Central memory CD8-positive, alpha-beta T cell (primary cell): ENCODE results near the gene GALNTL6.
"Not testable (repeated sequence)": the region's sequence is repeated elsewhere in the genome, so short reads cannot be mapped to it uniquely, and the experiment has no call there.

ENCODE experiments used
- ATAC-seq: fragments of 150-1000 bp; cut with Tn5 transposase; replicated peaks from 2 replicates; pipeline ENCODE4 v1.10.0; 2022; ENCODE audit warnings: mild to moderate bottlenecking, moderate FRiP score, moderate number of reproducible peaks; ENCODE audit not compliant: poor library complexity, severe bottlenecking; ENCODE audit errors: extremely low read depth
- DNase-seq, 2 donors: peaks; one replicate each; pipeline ENCODE4 v3.0.0; 2021; ENCODE audit warnings: low spot score in 2 of 2
- H3K27ac Mint-ChIP-seq: one replicate; pipeline ENCODE4 v1.8.0; 2022; ENCODE audit warnings: low read depth, mild to moderate bottlenecking, moderate library complexity, mixed read lengths
- H3K27me3 Mint-ChIP-seq: one replicate; pipeline ENCODE4 v1.8.0; 2022; ENCODE audit warnings: mixed read lengths
- H3K36me3 Mint-ChIP-seq: one replicate; pipeline ENCODE4 v1.8.0; 2022; ENCODE audit warnings: mild to moderate bottlenecking, moderate library complexity, mixed read lengths; ENCODE audit not compliant: insufficient read depth
- H3K4me1 Mint-ChIP-seq: one replicate; pipeline ENCODE4 v1.8.0; 2022; ENCODE audit warnings: mixed read lengths
- H3K4me3 Mint-ChIP-seq: one replicate; pipeline ENCODE4 v1.8.0; 2022; ENCODE audit warnings: mild to moderate bottlenecking, moderate library complexity, mixed read lengths
- H3K9me3 Mint-ChIP-seq: one replicate; pipeline ENCODE4 v1.8.0; 2022; ENCODE audit warnings: mixed read lengths

The GALNTL6 gene

DNA sequence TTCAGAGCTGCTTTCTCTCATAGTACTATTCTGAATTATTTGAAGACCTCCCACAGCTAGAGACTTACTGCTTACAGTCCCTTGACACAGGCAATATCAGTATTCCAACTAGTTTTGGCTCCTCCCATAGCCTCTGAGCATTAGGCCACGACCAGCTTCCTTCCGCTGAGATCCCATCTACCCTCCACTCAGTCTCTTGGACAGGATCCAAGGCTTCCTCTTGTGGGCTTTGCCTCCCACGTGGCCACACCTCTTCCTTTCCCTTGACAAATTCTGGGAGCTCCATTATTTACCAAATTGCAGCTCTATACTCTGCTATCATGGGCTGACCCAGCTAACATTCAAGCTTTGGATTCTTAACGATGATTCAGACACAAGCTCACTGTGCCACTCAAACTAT lies 885.1 kb downstream of the GALNTL6 start:
- Mint-ChIP-seq H3K27me3 (no peaks in the 10 kb centered on the region), H3K27ac (no peak overlapping the region), H3K36me3 (no peaks in the 10 kb centered on the region), H3K9me3 (peaks cover 5% of the 10 kb centered on the region), H3K4me1 (no peaks in the 10 kb centered on the region), H3K4me3 (no peak overlapping the region)
- DNase-seq (no peak), ATAC-seq (no peak)

DNA sequence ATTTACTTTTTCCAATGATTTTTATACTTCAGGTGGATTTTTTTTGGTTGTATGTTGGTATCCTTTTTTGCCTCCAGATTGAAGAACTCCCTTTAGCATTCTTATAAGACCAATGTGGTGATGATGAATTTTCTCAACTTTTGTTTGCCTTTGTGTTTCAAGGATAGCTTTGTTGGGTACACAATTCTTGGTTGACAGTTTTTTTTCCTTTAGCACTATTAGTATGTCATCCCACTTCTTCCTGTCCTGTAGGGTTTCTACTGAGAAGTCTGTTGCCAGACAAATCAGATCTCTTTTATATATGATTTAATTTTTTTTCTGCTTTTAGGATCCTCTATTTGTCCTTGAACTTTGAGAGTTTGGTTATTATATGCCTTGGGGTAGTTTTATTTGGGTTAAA lies 892.4 kb downstream of the GALNTL6 start:
- ATAC-seq, result no peak
- Mint-ChIP-seq H3K27ac (no peak overlapping the region), H3K4me1 (no peaks in the 10 kb centered on the region), H3K27me3 (no peaks in the 10 kb centered on the region), H3K36me3 (peaks cover 2% of the 10 kb centered on the region), H3K9me3 (peaks cover 36% of the 10 kb centered on the region), H3K4me3 (no peak overlapping the region)
- DNase-seq, result no peak

DNA sequence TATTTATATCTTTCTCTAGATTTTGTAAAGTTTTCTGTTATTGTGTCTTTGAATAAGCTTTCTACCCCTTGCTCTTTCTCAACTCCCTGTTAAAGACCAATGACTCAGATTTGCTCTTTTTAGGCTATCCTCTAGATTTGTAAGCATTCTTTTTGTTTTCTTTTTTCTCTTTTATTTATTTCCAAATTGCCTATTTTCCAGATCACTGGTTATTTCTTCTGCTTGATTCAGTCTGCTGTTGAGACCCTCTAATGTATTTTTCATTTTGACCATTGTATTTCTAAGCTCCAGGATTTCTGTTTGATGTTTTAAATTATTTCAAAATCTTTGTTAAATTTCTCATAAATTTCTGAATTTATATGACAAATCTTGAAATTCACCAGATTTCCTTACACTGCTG lies 892.8 kb downstream of the GALNTL6 start:
- H3K36me3 Mint-ChIP-seq, result peaks cover 2% of the 10 kb centered on the region
- no peak overlapping the region for H3K4me3 Mint-ChIP-seq
- H3K27me3 Mint-ChIP-seq, result no peaks in the 10 kb centered on the region
- peaks cover 38% of the 10 kb centered on the region for H3K9me3 Mint-ChIP-seq
- H3K4me1 Mint-ChIP-seq, result no peaks in the 10 kb centered on the region
- DNase-seq (no peak), ATAC-seq (no peak)
- H3K27ac Mint-ChIP-seq, result no peak overlapping the region

DNA sequence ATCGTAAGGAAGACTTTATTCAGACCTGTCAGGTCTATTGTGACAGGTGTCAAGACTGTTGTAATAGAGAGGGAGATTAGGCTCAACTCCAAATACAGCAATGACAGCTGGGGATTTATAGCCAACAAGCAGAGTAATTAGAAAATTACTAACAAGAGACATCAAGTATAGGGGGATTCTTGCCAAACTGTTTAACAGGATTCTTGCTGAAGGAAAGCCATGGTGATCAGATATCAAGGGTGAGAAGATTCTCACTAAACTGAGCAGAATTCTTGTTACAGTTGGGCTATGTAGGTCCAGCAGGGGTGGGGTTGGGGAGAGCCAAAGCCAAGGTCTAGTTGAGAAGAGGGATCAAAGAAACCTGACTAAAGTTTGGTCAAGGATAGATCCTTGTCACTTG lies 894.4 kb downstream of the GALNTL6 start:
- no peak for DNase-seq
- Mint-ChIP-seq H3K36me3 (peaks cover 2% of the 10 kb centered on the region), H3K4me3 (no peak overlapping the region), H3K27me3 (no peaks in the 10 kb centered on the region), H3K4me1 (no peaks in the 10 kb centered on the region), H3K9me3 (peaks cover 46% of the 10 kb centered on the region), H3K27ac (no peak overlapping the region)
- no peak for ATAC-seq

DNA sequence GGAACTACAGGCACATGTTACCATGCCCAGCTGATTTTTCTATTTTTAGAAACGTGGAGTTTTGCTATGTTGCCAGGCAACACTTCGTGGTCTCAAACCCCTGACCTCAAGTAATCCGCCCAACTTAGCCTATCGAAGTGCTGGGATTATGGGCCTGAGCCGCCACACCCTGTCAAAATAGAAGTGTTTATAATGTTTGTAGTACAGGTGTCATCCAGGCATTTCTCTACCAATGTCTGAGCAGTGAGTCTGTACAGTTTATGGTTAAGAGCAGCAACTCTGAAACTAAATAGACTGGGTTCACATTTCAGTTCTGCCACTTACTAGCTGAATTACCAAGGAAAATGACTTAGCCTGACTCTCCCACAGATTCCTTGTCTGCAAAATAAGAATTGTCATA lies 895.0 kb downstream of the GALNTL6 start:
- DNase-seq, result no peak
- no peak overlapping the region for H3K27ac Mint-ChIP-seq
- H3K36me3 Mint-ChIP-seq, result peaks cover 2% of the 10 kb centered on the region
- H3K4me3 Mint-ChIP-seq, result no peak overlapping the region
- peaks cover 50% of the 10 kb centered on the region for H3K9me3 Mint-ChIP-seq
- no peaks in the 10 kb centered on the region for H3K27me3 Mint-ChIP-seq
- H3K4me1 Mint-ChIP-seq, result no peaks in the 10 kb centered on the region
- ATAC-seq, result no peak

DNA sequence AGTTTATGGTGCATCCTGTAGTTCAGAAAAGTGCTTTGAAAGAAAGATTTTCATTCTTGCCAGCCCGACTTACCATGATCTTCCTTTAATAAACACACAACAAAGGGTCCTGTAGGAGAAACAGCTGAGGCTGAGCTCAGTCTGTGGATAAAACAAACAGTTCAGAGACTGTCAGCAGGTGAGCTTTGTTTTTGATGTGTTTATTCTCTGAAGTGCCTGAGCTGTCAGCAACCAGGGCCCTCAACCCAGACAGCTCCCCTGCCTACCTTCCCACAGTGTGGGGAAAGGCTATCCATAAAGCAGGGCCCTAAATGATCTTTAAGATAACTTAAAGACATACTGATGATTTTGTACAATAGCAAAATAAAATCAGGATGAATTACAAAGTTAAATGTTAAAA lies 896.2 kb downstream of the GALNTL6 start:
- Mint-ChIP-seq H3K9me3 (peaks cover 47% of the 10 kb centered on the region), H3K4me3 (no peak overlapping the region), H3K4me1 (no peaks in the 10 kb centered on the region), H3K36me3 (peaks cover 2% of the 10 kb centered on the region), H3K27ac (no peak overlapping the region), H3K27me3 (no peaks in the 10 kb centered on the region)
- DNase-seq (no peak), ATAC-seq (no peak)

DNA sequence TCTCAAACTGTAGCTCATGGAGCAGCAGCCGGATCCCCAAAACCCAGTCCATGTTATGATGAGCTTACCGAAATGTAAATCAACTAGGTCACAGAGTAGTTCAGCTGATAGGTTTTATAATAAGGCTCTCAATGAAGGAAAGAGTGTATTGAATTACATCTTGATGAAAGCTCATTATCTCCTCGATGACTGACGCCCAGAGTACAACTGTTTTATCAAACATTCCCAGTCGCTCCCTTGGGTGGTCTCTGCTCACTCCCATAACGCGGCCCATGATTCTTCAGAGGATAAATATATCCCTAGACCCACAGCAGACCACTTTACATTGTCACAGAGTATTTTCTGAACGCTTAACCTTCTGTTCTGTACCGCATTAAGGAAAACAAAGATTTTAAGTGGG lies 903.1 kb downstream of the GALNTL6 start:
- H3K4me1 Mint-ChIP-seq, result no peaks in the 10 kb centered on the region
- ATAC-seq (no peak), DNase-seq (no peak)

DNA sequence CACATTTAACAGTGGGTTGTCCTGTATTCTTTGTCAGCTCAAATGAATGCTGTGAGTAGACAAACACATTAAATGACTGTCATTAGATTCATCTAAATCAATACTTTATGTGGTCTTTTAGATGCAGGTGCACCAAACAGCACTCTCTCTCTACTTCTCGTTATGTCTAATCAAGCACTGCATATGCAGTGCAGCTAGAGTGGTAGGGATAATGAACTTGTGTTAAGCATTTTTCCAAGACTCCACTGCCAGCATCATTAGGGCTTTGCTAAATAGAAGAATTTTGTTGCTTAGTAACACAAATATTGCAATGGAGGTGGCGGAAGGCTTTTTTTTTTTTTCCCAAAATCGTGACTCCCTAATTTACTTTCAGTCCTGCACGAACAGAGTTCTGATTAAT lies 908.5 kb downstream of the GALNTL6 start:
- ATAC-seq, result no peak
- no peaks in the 10 kb centered on the region for H3K27me3 Mint-ChIP-seq
- peaks cover 9% of the 10 kb centered on the region for H3K9me3 Mint-ChIP-seq
- no peak overlapping the region for H3K4me3 Mint-ChIP-seq
- H3K4me1 Mint-ChIP-seq, result no peaks in the 10 kb centered on the region
- H3K36me3 Mint-ChIP-seq, result no peaks in the 10 kb centered on the region
- no peak for DNase-seq
- no peak overlapping the region for H3K27ac Mint-ChIP-seq

More for the DNA sequence above, 903.1 kb downstream of the GALNTL6 start:
- Mint-ChIP-seq H3K27ac (no peak overlapping the region), H3K4me3 (no peak overlapping the region), H3K9me3 (peaks cover 16% of the 10 kb centered on the region), H3K36me3 (no peaks in the 10 kb centered on the region), H3K27me3 (no peaks in the 10 kb centered on the region)

DNA sequence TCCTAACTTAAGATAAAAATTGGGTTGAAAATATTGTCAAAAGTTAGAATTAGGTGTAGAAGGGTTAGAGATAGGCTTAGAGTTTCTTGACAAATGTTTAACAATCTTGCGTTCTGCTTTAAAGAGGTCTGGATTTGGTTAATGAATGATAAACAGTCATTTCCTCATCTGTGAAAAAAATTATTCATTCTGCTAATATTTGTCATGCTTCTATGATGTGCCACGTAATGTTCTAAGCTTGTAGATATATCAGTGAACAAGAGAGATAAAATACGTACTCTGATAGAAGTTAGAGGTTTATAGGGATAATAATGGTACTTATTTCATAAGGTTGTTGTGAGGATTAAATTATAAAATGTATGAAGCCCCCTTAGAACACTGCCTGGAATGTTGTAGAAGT lies 912.4 kb downstream of the GALNTL6 start:
- Mint-ChIP-seq H3K27me3 (no peaks in the 10 kb centered on the region), H3K36me3 (no peaks in the 10 kb centered on the region), H3K27ac (no peak overlapping the region), H3K9me3 (peaks cover 20% of the 10 kb centered on the region), H3K4me1 (no peaks in the 10 kb centered on the region), H3K4me3 (no peak overlapping the region)
- ATAC-seq (no peak), DNase-seq (no peak)

DNA sequence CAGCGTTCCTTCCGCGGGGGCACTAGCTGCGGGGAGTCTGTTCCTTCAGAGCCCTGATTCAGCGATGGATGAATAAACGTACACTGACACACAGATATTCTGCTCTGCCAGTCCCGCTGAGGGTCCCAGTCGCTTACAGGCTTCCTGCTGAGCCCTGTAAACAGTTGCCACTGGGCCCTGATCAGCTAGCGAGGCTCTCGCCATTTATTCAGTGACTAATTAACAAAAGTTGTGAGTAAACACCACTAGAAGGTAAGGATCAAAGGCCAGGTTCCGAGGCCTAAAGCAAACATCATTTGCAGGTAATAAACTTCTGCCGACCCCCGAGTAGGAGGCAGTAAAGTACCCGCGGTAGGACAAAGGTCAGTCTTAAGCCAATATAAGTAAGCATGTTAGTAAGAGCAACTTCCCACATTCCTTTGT lies 912.8 kb downstream of the GALNTL6 start:
- Mint-ChIP-seq H3K4me1 (no peaks in the 10 kb centered on the region), H3K27me3 (no peaks in the 10 kb centered on the region), H3K27ac (no peak overlapping the region), H3K9me3 (peaks cover 20% of the 10 kb centered on the region), H3K36me3 (no peaks in the 10 kb centered on the region), H3K4me3 (no peak overlapping the region)
- ATAC-seq (no peak), DNase-seq (no peak)

DNA sequence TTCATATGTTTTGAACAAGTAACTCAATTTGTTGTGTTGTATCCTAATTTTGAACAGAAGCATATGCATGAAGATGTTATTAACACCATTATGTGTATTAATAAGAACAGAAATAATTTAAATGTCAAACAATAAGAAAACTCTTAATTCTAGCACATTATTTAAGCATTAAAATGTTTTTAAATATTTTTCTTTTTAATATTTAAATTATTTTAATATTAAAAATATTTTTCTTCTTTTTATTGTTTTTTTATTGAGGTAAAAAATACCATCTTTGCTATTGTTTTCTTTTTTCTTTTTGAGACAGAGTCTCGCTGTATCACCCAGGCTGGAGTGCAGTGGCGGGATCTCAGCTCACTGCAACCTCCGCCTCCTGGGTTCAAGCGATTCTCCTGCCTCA lies 914.4 kb downstream of the GALNTL6 start:
- H3K27me3 Mint-ChIP-seq, result no peaks in the 10 kb centered on the region
- no peak for DNase-seq
- H3K9me3 Mint-ChIP-seq, result peaks cover 27% of the 10 kb centered on the region
- H3K4me1 Mint-ChIP-seq, result no peaks in the 10 kb centered on the region
- H3K27ac Mint-ChIP-seq, result no peak overlapping the region
- H3K36me3 Mint-ChIP-seq, result no peaks in the 10 kb centered on the region
- H3K4me3 Mint-ChIP-seq, result no peak overlapping the region
- no peak for ATAC-seq

DNA sequence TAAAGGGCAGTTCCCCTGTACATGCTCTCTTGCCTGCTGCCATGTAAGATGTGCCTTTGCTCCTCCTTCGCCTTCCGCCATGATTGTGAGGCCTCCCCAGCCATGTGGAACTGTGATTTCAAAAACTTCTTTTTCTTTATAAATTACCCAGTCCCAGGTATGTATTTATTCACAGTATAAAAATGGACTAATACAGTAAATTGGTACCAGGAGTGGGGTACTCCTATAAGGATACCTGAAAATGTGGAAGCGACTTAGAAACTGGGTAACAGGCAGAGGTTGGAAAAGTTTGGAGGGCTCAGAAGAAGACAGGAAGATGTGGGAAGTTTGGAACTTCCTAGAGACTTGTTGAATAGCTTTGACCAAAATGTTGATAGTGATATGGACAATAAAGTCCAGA lies 920.4 kb downstream of the GALNTL6 start:
- H3K9me3 Mint-ChIP-seq, result peaks cover 40% of the 10 kb centered on the region
- not testable (repeated sequence) for H3K4me1 Mint-ChIP-seq, H3K4me3 Mint-ChIP-seq, ATAC-seq, H3K27me3 Mint-ChIP-seq, DNase-seq, H3K36me3 Mint-ChIP-seq, H3K27ac Mint-ChIP-seq

DNA sequence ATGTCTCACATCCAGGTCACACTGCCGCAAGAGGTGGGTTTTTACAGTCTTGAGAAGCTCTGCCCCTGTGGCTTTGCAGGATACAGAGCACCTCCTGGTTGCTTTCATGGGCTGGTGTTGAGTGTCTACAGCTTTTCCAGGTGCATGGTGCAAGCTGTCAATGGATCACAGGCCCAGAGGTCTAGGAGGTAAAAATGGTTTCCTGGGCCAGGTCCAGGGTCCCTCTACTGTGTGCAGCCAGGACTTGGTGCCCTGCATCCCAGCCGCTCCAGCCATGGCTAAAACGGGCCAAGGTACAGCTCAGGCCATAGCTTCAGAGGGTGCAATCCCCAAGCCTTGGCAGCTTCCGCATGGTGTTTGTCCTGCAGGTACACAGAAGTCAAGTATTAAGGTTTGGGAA lies 921.4 kb downstream of the GALNTL6 start:
- ATAC-seq, result no peak
- H3K4me3 Mint-ChIP-seq, result no peak overlapping the region
- no peak for DNase-seq
- H3K4me1 Mint-ChIP-seq, result no peaks in the 10 kb centered on the region
- no peaks in the 10 kb centered on the region for H3K36me3 Mint-ChIP-seq
- peaks cover 40% of the 10 kb centered on the region for H3K9me3 Mint-ChIP-seq
- H3K27me3 Mint-ChIP-seq, result no peaks in the 10 kb centered on the region
- H3K27ac Mint-ChIP-seq, result no peak overlapping the region

DNA sequence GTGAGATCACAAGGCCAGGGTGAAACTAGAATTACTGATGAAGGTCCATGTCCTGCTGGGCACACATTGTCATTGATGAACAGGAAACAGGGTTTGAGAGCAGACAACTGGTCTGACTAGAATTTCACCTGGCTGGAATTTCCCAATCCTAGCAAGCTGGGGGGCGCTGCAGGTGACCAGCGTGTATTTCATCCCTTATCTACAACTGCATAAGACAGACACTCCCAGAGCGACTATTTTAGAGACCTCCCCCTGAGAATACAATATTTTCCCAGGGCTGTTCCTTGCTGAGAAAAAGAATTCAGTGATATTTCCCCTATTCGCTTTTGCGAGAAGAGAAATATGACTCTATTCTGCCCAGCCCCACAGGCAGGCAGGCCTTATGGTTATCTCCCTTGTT lies 922.8 kb downstream of the GALNTL6 start:
- Mint-ChIP-seq H3K27ac (no peak overlapping the region), H3K36me3 (no peaks in the 10 kb centered on the region), H3K4me3 (no peak overlapping the region), H3K27me3 (no peaks in the 10 kb centered on the region), H3K4me1 (no peaks in the 10 kb centered on the region), H3K9me3 (peaks cover 35% of the 10 kb centered on the region)
- no peak for ATAC-seq
- DNase-seq, result no peak
